Stimulated activated CD4-positive, alpha-beta T cell treated with anti-CD3 and anti-CD28 coated beads, Interleukin-2, amount 100 ng/mL, for 24 hours (primary cell): Measurements from ENCODE around the gene ATP9B.
"Not testable (repeated sequence)": the region's sequence is repeated elsewhere in the genome, so short reads cannot be mapped to it uniquely, and the experiment has no call there.

Experiments used
- DNase-seq, 2 donors: peaks; one replicate each; pipeline ENCODE4 v3.0.0-alpha.2; 2020

Gene ATP9B

GRCh38 chr18:79136742-79137141 lies 67.5 kb downstream of the ATP9B start:
- no peak for DNase-seq

- no peak for DNase-seq
Observed at GRCh38 chr18:79139206-79139605, 70.0 kb downstream of the ATP9B start.

GRCh38 chr18:79147014-79147413 lies 77.8 kb downstream of the ATP9B start:
- DNase-seq, result no peak

- DNase-seq, result no peak
Observed at GRCh38 chr18:79151191-79151590, 82.0 kb downstream of the ATP9B start.

- no peak for DNase-seq
Observed at GRCh38 chr18:79156327-79156726, 87.1 kb downstream of the ATP9B start.

- DNase-seq, result no peak
Observed at GRCh38 chr18:79164706-79165105, 95.5 kb downstream of the ATP9B start.

GRCh38 chr18:79166702-79167101 lies 97.5 kb downstream of the ATP9B start:
- DNase-seq, result no peak

GRCh38 chr18:79167526-79168190 lies 98.5 kb downstream of the ATP9B start:
- DNase-seq, result no peak

- DNase-seq, result no peak
Observed at GRCh38 chr18:79169958-79170555, 100.9 kb downstream of the ATP9B start.

- not testable (repeated sequence) for DNase-seq
Observed at GRCh38 chr18:79172331-79172730, 103.1 kb downstream of the ATP9B start.

- DNase-seq, result no peak
Observed at GRCh38 chr18:79173742-79174141, 104.5 kb downstream of the ATP9B start.

- no peak for DNase-seq
Observed at GRCh38 chr18:79178113-79178531, 108.9 kb downstream of the ATP9B start.

- DNase-seq, result no peak
Observed at GRCh38 chr18:79182047-79182713, 113.0 kb downstream of the ATP9B start.

GRCh38 chr18:79185648-79186047 lies 116.5 kb downstream of the ATP9B start:
- no peak for DNase-seq

- DNase-seq, result no peak
Observed at GRCh38 chr18:79186649-79187048, 117.5 kb downstream of the ATP9B start.

- DNase-seq, result no peak
Observed at GRCh38 chr18:79187532-79188277, 118.5 kb downstream of the ATP9B start.

GRCh38 chr18:79191418-79191817 lies 122.2 kb downstream of the ATP9B start:
- DNase-seq, result no peak

GRCh38 chr18:79191956-79192355 lies 122.8 kb downstream of the ATP9B start:
- DNase-seq, result no peak

- no peak for DNase-seq
Observed at GRCh38 chr18:79193826-79194225, 124.6 kb downstream of the ATP9B start.

GRCh38 chr18:79195716-79196683 lies 126.8 kb downstream of the ATP9B start:
- DNase-seq, result no peak

- no peak for DNase-seq
Observed at GRCh38 chr18:79197531-79197930, 128.3 kb downstream of the ATP9B start.

- no peak for DNase-seq
Observed at GRCh38 chr18:79199691-79200374, 130.6 kb downstream of the ATP9B start.
